HG03571 (cell line): ENCODE measurements around the gene PRRC2B.
"Not testable (repeated sequence)": the region's sequence is repeated elsewhere in the genome, so short reads cannot be mapped to it uniquely, and the experiment has no call there.

Experiments
- ATAC-seq: cut with Tn5 transposase; IDR thresholded peaks from one replicate; pipeline ENCODE4 v1.9.1; 2021; ENCODE audit not compliant: unreplicated experiment

PRRC2B gene

GRCh38 chr9:131393622-131394463 lies at the start of gene PRRC2B:
PRRC2B (plus strand) TSS chr9:131394086; CDS start chr9:131430145, 36,059 bp downstream.
- no peak for ATAC-seq

- ATAC-seq: not testable (repeated sequence)
Observed at GRCh38 chr9:131344931-131345535, 48.9 kb upstream of the PRRC2B start.

- ATAC-seq: no peak
Observed at GRCh38 chr9:131346559-131346958, 47.3 kb upstream of the PRRC2B start.

GRCh38 chr9:131347376-131348020 lies 46.4 kb upstream of the PRRC2B start:
- no peak for ATAC-seq

GRCh38 chr9:131348631-131349521 lies 45.0 kb upstream of the PRRC2B start:
- no peak for ATAC-seq

GRCh38 chr9:131349522-131349880 lies 44.4 kb upstream of the PRRC2B start:
- ATAC-seq: no peak

GRCh38 chr9:131349881-131350563 lies 43.9 kb upstream of the PRRC2B start:
- ATAC-seq: no peak

GRCh38 chr9:131356479-131356878 lies 37.4 kb upstream of the PRRC2B start:
- not testable (repeated sequence) for ATAC-seq

- no peak for ATAC-seq
Observed at GRCh38 chr9:131358556-131358955, 35.3 kb upstream of the PRRC2B start.

- ATAC-seq: no peak
Observed at GRCh38 chr9:131361202-131361833, 32.6 kb upstream of the PRRC2B start.

GRCh38 chr9:131365546-131365945 lies 28.3 kb upstream of the PRRC2B start:
- no peak for ATAC-seq

- ATAC-seq: no peak
Observed at GRCh38 chr9:131366761-131367401, 27.0 kb upstream of the PRRC2B start.

GRCh38 chr9:131367450-131367849 lies 26.4 kb upstream of the PRRC2B start:
- no peak for ATAC-seq

GRCh38 chr9:131370638-131371037 lies 23.2 kb upstream of the PRRC2B start:
- no peak for ATAC-seq

- ATAC-seq: not testable (repeated sequence)
Observed at GRCh38 chr9:131372599-131372973, 21.3 kb upstream of the PRRC2B start.

- not testable (repeated sequence) for ATAC-seq
Observed at GRCh38 chr9:131374638-131375037, 19.2 kb upstream of the PRRC2B start.

- ATAC-seq: no peak
Observed at GRCh38 chr9:131379056-131379455, 14.8 kb upstream of the PRRC2B start.

- ATAC-seq: no peak
Observed at GRCh38 chr9:131382850-131383729, 10.8 kb upstream of the PRRC2B start.
